K562 (cell line): ENCODE measurements around the gene FKBP7. TPM values are rescaled to one million over a fixed set of nuclear protein-coding genes. Genes with fewer than 3 reads are reported as not detected.

Experiments used
- ATF4 ChIP-seq: fragments of 450-650 bp; formaldehyde crosslinking; IDR thresholded peaks from 2 replicates; pipeline ENCODE4 v1.4.0; 2022; ENCODE audit warnings: mild to moderate bottlenecking, moderate library complexity
- CBFA2T2 ChIP-seq: fragments of 450-650 bp; conservative IDR thresholded peaks from 2 replicates; pipeline ENCODE4 v1.6.1; 2017; ENCODE audit warnings: mild to moderate bottlenecking
- CEBPZ ChIP-seq: fragments of 150-350 bp; IDR thresholded peaks from 2 replicates; pipeline ENCODE4 v1.6.1; 2014; ENCODE audit warnings: low read depth, mild to moderate bottlenecking, low read length, borderline replicate concordance
- DPF2 ChIP-seq: fragments of 450-650 bp; IDR thresholded peaks from 2 replicates; pipeline ENCODE4 v1.6.1; 2016
- L3MBTL2 ChIP-seq: fragments of 450-650 bp; IDR thresholded peaks from 2 replicates; pipeline ENCODE4 v1.6.1; 2016; ENCODE audit warnings: mild to moderate bottlenecking, moderate library complexity
- MAFK ChIP-seq: IDR thresholded peaks from 2 replicates; pipeline ENCODE4 v1.6.1; 2011; ENCODE audit warnings: low read length, improper control_type of control experiment
- MLX ChIP-seq, 2 experiments: fragments of 450-650 bp in 1 of 2; sonication (generic) in 1 of 2; formaldehyde crosslinking; conservative IDR thresholded peaks; 2 replicates each; pipeline versions ENCODE4 v1.4.0 to v1.8.1; 2020 to 2022; ENCODE audit warnings: mild to moderate bottlenecking in 1 of 2, missing genetic modification reagents in 1 of 2
- NFRKB ChIP-seq: fragments of 450-650 bp; IDR thresholded peaks from 2 replicates; pipeline ENCODE4 v1.6.1; 2016; ENCODE audit warnings: low read depth
- NONO ChIP-seq, 2 experiments: fragments of 200-400 bp in 1 of 2; fragments of 450-650 bp in 1 of 2; formaldehyde crosslinking in 1 of 2; IDR thresholded peaks; 2 replicates each; pipeline ENCODE4 v1.6.1; 2017; ENCODE audit warnings: low read depth in 2 of 2, mild to moderate bottlenecking in 2 of 2, moderate library complexity in 2 of 2, low read length in 1 of 2
- NRF1 ChIP-seq, 2 experiments: fragments of 450-650 bp; IDR thresholded peaks in 1 of 2; conservative IDR thresholded peaks in 1 of 2; 2 replicates each; pipeline ENCODE4 v1.6.1; 2014; ENCODE audit warnings: mild to moderate bottlenecking in 2 of 2
- RAD51 ChIP-seq: fragments of 450-650 bp; IDR thresholded peaks from 2 replicates; pipeline ENCODE4 v1.7.1; 2016; ENCODE audit warnings: low read depth, mild to moderate bottlenecking, borderline replicate concordance
- SMARCB1 ChIP-seq: IDR thresholded peaks from 2 replicates; pipeline ENCODE4 v1.6.1; 2011; ENCODE audit warnings: improper control_type of control experiment, low read depth; ENCODE audit not compliant: insufficient read length
- SMARCE1 ChIP-seq: fragments of 450-650 bp; IDR thresholded peaks from 2 replicates; pipeline ENCODE4 v1.7.1; 2016; ENCODE audit warnings: mild to moderate bottlenecking
- SUPT5H ChIP-seq: fragments of 450-650 bp; IDR thresholded peaks from 2 replicates; pipeline ENCODE4 v1.6.1; 2016
- TCF3 ChIP-seq: sonication (generic); formaldehyde crosslinking; IDR thresholded peaks from 2 replicates; pipeline ENCODE4 v1.4.0; 2020; ENCODE audit warnings: mild to moderate bottlenecking, missing genetic modification reagents
- THRB ChIP-seq: fragments of 450-650 bp; formaldehyde crosslinking; conservative IDR thresholded peaks from 2 replicates; pipeline ENCODE4 v1.4.0; 2022; ENCODE audit warnings: mild to moderate bottlenecking, missing genetic modification characterization
- ZBTB9 ChIP-seq: fragments of 450-650 bp; formaldehyde crosslinking; IDR thresholded peaks from 2 replicates; pipeline ENCODE4 v1.4.0; 2020; ENCODE audit warnings: mild to moderate bottlenecking, moderate library complexity
- ZNF217 ChIP-seq: sonication (generic); formaldehyde crosslinking; IDR thresholded peaks from 2 replicates; pipeline ENCODE4 v1.8.0; 2022; ENCODE audit warnings: mild to moderate bottlenecking, missing genetic modification reagents
- ZNF280A ChIP-seq: fragments of 450-650 bp; IDR thresholded peaks from 2 replicates; pipeline ENCODE4 v1.6.1; 2018; ENCODE audit warnings: mild to moderate bottlenecking, low read depth; ENCODE audit not compliant: partially characterized antibody
- ZNF436 ChIP-seq: fragments of 250-450, 450-650 bp; sonication (Bioruptor Pico); formaldehyde crosslinking; IDR thresholded peaks from 2 replicates; pipeline ENCODE4 v1.7.0; 2020; ENCODE audit warnings: mild to moderate bottlenecking
- ZNF589 ChIP-seq: fragments of 200-800 bp; sonication (Bioruptor generic); IDR thresholded peaks from 2 replicates; pipeline ENCODE4 v1.6.1; 2016; ENCODE audit warnings: low read depth, missing genetic modification characterization, missing compliant biosample characterization
- polyA plus RNA-seq, 8 experiments: library from polyadenylated mRNA; depleted of rRNA in 4 of 8; stranded (reverse) in 5 of 8; unstranded in 3 of 8; fragments of >200 nt; fragmentation: Nextera tagmentation in 2 of 8; fragmentation: Illumina TruSeq in 1 of 8; extraction: Ambion mirVana in 2 of 8; extraction: Trizol in 1 of 8; gene quantifications; 2 replicates each; pipeline versions ENCODE4 v1.2.1 to v1.2.3, GENCODE V29; 2011 to 2014; ENCODE audit warnings: inconsistent platforms in 1 of 8, missing spikeins in 1 of 8
- total RNA-seq, 7 experiments: library from RNA; depleted of rRNA in 6 of 7; stranded (reverse); fragments of >200 nt in 6 of 7; fragmentation: Illumina TruSeq in 2 of 7; extraction: Trizol in 2 of 7; gene quantifications; 2 replicates each; pipeline versions ENCODE4 v1.2.1 to v1.2.3, GENCODE V29; 2011 to 2021; ENCODE audit warnings: low replicate concordance in 1 of 7

The FKBP7 gene
- total and polyA plus RNA-seq, 9 of the 15 experiments (the other 6 are each of a cell fraction or from before 2014, with no cell fraction given): 6.1 to 23.2 (median 19.0) TPM

- peak; percentile 56 for TF ChIP-seq L3MBTL2
- TF ChIP-seq MAFK: peak; percentile 69
- TF ChIP-seq MLX (CRISPR knock-in tag; conservative IDR thresholded peaks at IDR 0.05): no peak
- peak; percentile 85 for TF ChIP-seq SMARCE1
- no peak for TF ChIP-seq ZNF280A
- no peak for TF ChIP-seq NFRKB
- TF ChIP-seq SUPT5H: 0 out of 2 replicates have a peak, but pooled peaks have one; percentile 16
- peak; percentile 92 for TF ChIP-seq DPF2
- no peak for TF ChIP-seq CEBPZ
- TF ChIP-seq RAD51: no peak
- no peak for TF ChIP-seq ZNF436
- no peak for TF ChIP-seq ZNF589 (CRISPR knock-in tag)
- no peak for TF ChIP-seq SMARCB1
- no peak for TF ChIP-seq TCF3
- TF ChIP-seq NRF1 (conservative IDR thresholded peaks at IDR 0.05 in 1 of 2, IDR thresholded peaks at IDR 0.05 in 1 of 2): 0 out of 4 replicates have a peak, but pooled peaks of 1 of the 2 experiments have one; percentile 17
- no peak for TF ChIP-seq NONO (IDR thresholded peaks at IDR 0.05; ENCODE audit: low read depth in 2 of 2, low read length in 1 of 2)
- no peak for TF ChIP-seq ZBTB9
- no peak for TF ChIP-seq CBFA2T2
- no peak for TF ChIP-seq ZNF217 (CRISPR knock-in tag)
- peak; percentile 31; the same call in 1 of the 2 replicates for TF ChIP-seq ATF4 (CRISPR knock-in tag)
- no peak for TF ChIP-seq THRB (CRISPR knock-in tag)
Observed at GRCh38 chr2:178428396-178428806, 50.0 kb downstream of the FKBP7 start (continued).
